HL-60 (cell line): ENCODE data around the gene KRT73.

Experiments
- DNase-seq, 2 experiments: peaks; one replicate each; pipeline ENCODE4 v3.0.0-alpha.2; 2010 to 2020; ENCODE audit warnings: low read depth in 1 of 2, low spot score in 1 of 2
- H3K27ac ChIP-seq: fragments of 250-450 bp; sonication (Bioruptor Pico); replicated peaks from 2 replicates; pipeline ENCODE4 v1.5.1; 2020; ENCODE audit warnings: mild to moderate bottlenecking, moderate library complexity
- H3K27me3 ChIP-seq: fragments of 250-450 bp; sonication (Bioruptor Pico); 2 replicates; pipeline ENCODE4 v1.5.1; 2021; ENCODE audit warnings: mild to moderate bottlenecking, moderate library complexity; ENCODE audit not compliant: insufficient read depth, poor library complexity, severe bottlenecking
- H3K4me3 ChIP-seq: replicated peaks from 2 replicates; pipeline ENCODE4 v1.5.1; 2011; ENCODE audit warnings: mild to moderate bottlenecking, control low read depth, low read length; ENCODE audit not compliant: insufficient read depth
- CTCF ChIP-seq: IDR thresholded peaks from one replicate; pipeline ENCODE4 v1.5.1; 2011; ENCODE audit warnings: low read length, control low read depth, inconsistent platforms; ENCODE audit not compliant: insufficient read depth
- GABPA ChIP-seq: IDR thresholded peaks from 2 replicates; pipeline ENCODE4 v1.6.1; 2012; ENCODE audit warnings: low read depth
- POLR2AphosphoS5 ChIP-seq: IDR thresholded peaks from 2 replicates; pipeline ENCODE4 v1.6.1; 2012; ENCODE audit warnings: low read depth
- REST ChIP-seq: IDR thresholded peaks from 2 replicates; pipeline ENCODE4 v1.6.1; 2012; ENCODE audit warnings: low read depth; ENCODE audit not compliant: insufficient replicate concordance
- SPI1 ChIP-seq: IDR thresholded peaks from 2 replicates; pipeline ENCODE4 v1.6.1; 2012; ENCODE audit warnings: low read depth, mild to moderate bottlenecking, borderline replicate concordance

Gene KRT73

GRCh38 chr12:52646613-52647012 lies 28.3 kb upstream of the KRT73 start:
- no peak for DNase-seq
- Histone ChIP-seq H3K27me3 (no peaks in the 10 kb centered on the region), H3K4me3 (no peak overlapping the region), H3K27ac (no peak overlapping the region)
- TF ChIP-seq SPI1 (no peak), GABPA (no peak), POLR2AphosphoS5 (no peak), CTCF (no peak), REST (no peak)

GRCh38 chr12:52645982-52646381 lies 27.6 kb upstream of the KRT73 start:
- Histone ChIP-seq H3K4me3 (no peak overlapping the region), H3K27me3 (no peaks in the 10 kb centered on the region), H3K27ac (no peak overlapping the region)
- no peak for DNase-seq
- peak; percentile 86 for TF ChIP-seq SPI1
- TF ChIP-seq GABPA, result no peak

GRCh38 chr12:52645120-52645761 lies 26.9 kb upstream of the KRT73 start:
- no peak for DNase-seq
- TF ChIP-seq REST (no peak), CTCF (no peak), POLR2AphosphoS5 (no peak)
- Histone ChIP-seq H3K27me3 (no peaks in the 10 kb centered on the region), H3K27ac (no peak overlapping the region), H3K4me3 (no peak overlapping the region)

GRCh38 chr12:52644078-52644415 lies 25.7 kb upstream of the KRT73 start:
- H3K27ac ChIP-seq, result no peak overlapping the region
- no peak overlapping the region for H3K4me3 ChIP-seq
- no peak for DNase-seq
- no peaks in the 10 kb centered on the region for H3K27me3 ChIP-seq
- TF ChIP-seq GABPA, result no peak
